GM12801 (cell line): ENCODE data around the gene EFNA1.

Source experiments
- CTCF ChIP-seq: IDR thresholded peaks from one replicate; pipeline ENCODE4 v1.5.1; 2011; ENCODE audit warnings: control low read depth; ENCODE audit not compliant: insufficient read length; ENCODE audit errors: extremely low read depth

EFNA1 gene

GRCh38 chr1:155179112-155180031 is 51.7 kb downstream of the EFNA1 start:
- TF ChIP-seq CTCF: no peak

- no peak for TF ChIP-seq CTCF
These were observed 53.8 kb downstream of the EFNA1 start for GRCh38 chr1:155181371-155182051.

GRCh38 chr1:155182052-155182550 is 54.4 kb downstream of the EFNA1 start:
- no peak for TF ChIP-seq CTCF

- TF ChIP-seq CTCF: no peak
These were observed 56.1 kb downstream of the EFNA1 start for GRCh38 chr1:155183775-155184221.

- TF ChIP-seq CTCF: no peak
These were observed 56.7 kb downstream of the EFNA1 start for GRCh38 chr1:155184351-155184811.
